B cell (primary cell): ENCODE data around the gene ITPK1. TPM values are rescaled to one million over a fixed set of nuclear protein-coding genes. Genes with fewer than 3 reads are reported as not detected.
A peak's percentile ranks its signal among the peaks of the same experiment; 100 is the strongest.

Experiments
- ATAC-seq: fragments of 200-7000 bp; cut with Tn5 transposase; one replicate; pipeline ENCODE4 v1.10.0; 2021; ENCODE audit warnings: low read depth, mild to moderate bottlenecking, moderate number of reproducible peaks, moderate library complexity
- CTCF ChIA-PET: fragments of 350-600 bp; sonication (Branson Sonifier 250); formaldehyde crosslinking; loops from one replicate; lab custom pipeline; 2021; ENCODE audit warnings: antibody characterized with exemption, inconsistent platforms; lab: Charles Lee
- POLR2A ChIA-PET: fragments of 350-600 bp; sonication (Branson Sonifier 250); formaldehyde crosslinking; loops from one replicate; lab custom pipeline; 2021; ENCODE audit warnings: antibody characterized with exemption; lab: Charles Lee
- DNase-seq: peaks from one replicate; pipeline ENCODE4 v3.0.0; 2013
- H2AFZ ChIP-seq: 2 replicates; pipeline ENCODE4 v1.6.1; 2012; ENCODE audit warnings: mild to moderate bottlenecking, low read depth, low read length; ENCODE audit not compliant: insufficient read depth, poor library complexity, severe bottlenecking
- H3K27ac ChIP-seq, 2 donors: 1 replicate in 1 of 2; 2 replicates in 1 of 2; pipeline ENCODE4 v1.5.1; 2012 to 2013; ENCODE audit warnings: low read length in 2 of 2, mild to moderate bottlenecking in 2 of 2, moderate library complexity in 1 of 2
- H3K27me3 ChIP-seq, 4 experiments: fragments of 200-600 bp in 1 of 4; sonication (generic) in 1 of 4; replicated peaks in 1 of 4; 1 replicate in 2 of 4; 2 replicates in 2 of 4; pipeline versions ENCODE4 v1.6.1 to v1.7.0; 2013 to 2016; ENCODE audit warnings: low read length in 3 of 4, mild to moderate bottlenecking in 2 of 4, mixed read lengths in 1 of 4, moderate library complexity in 1 of 4; ENCODE audit not compliant: insufficient read depth in 4 of 4, control insufficient read depth in 3 of 4; ENCODE audit errors: control extremely low read depth in 1 of 4
- H3K36me3 ChIP-seq, 2 experiments: replicated peaks in 1 of 2; 1 replicate in 1 of 2; 2 replicates in 1 of 2; pipeline versions ENCODE4 v1.6.1 to v1.7.1; 2013; ENCODE audit warnings: low read length in 1 of 2; ENCODE audit not compliant: insufficient read depth in 2 of 2, control insufficient read depth in 1 of 2; ENCODE audit errors: control extremely low read depth in 1 of 2, extremely low read depth in 1 of 2
- H3K4me1 ChIP-seq, 2 donors: fragments of 200-600 bp in 1 of 2; sonication (generic) in 1 of 2; 1 replicate in 1 of 2; 2 replicates in 1 of 2; pipeline versions ENCODE4 v1.5.1 to v1.6.1; 2013 to 2017; ENCODE audit warnings: low read length in 2 of 2; ENCODE audit not compliant: control insufficient read depth in 2 of 2, insufficient read depth in 2 of 2
- H3K4me2 ChIP-seq: replicated peaks from 2 replicates; pipeline ENCODE3; 2012; ENCODE audit warnings: mild to moderate bottlenecking, low read depth, low read length; ENCODE audit not compliant: poor library complexity, severe bottlenecking
- H3K4me3 ChIP-seq, 5 experiments: fragments of 200-600 bp in 1 of 5; sonication (generic) in 1 of 5; 1 replicate in 3 of 5; 2 replicates in 2 of 5; pipeline versions ENCODE4 v1.5.1 to v1.7.0; 2011 to 2016; ENCODE audit warnings: low read length in 4 of 5, mild to moderate bottlenecking in 4 of 5, low read depth in 2 of 5, control low read depth in 1 of 5, moderate library complexity in 1 of 5; ENCODE audit not compliant: insufficient read depth in 1 of 5; ENCODE audit errors: control extremely low read depth in 1 of 5, extremely low read depth in 1 of 5
- H3K79me2 ChIP-seq: fragments of 200-600 bp; sonication (generic); one replicate; pipeline ENCODE4 v1.6.0; 2016; ENCODE audit warnings: low read length; ENCODE audit not compliant: control insufficient read depth, insufficient read depth
- H3K9ac ChIP-seq: fragments of 200-600 bp; sonication (generic); 2 replicates; pipeline ENCODE4 v1.6.1; 2017; ENCODE audit warnings: mild to moderate bottlenecking, low read length, moderate library complexity
- H3K9me3 ChIP-seq, 3 donors: one replicate each; pipeline versions ENCODE4 v1.6.1 to v1.7.1; 2013; ENCODE audit warnings: low read length in 2 of 3; ENCODE audit not compliant: control insufficient read depth in 2 of 3, insufficient read depth in 1 of 3; ENCODE audit errors: control extremely low read depth in 1 of 3
- H4K20me1 ChIP-seq: 2 replicates; pipeline ENCODE4 v1.6.0; 2012; ENCODE audit warnings: mild to moderate bottlenecking, low read length; ENCODE audit not compliant: insufficient read depth, control insufficient read depth, poor library complexity, severe bottlenecking
- H3K27ac Mint-ChIP-seq: one replicate; pipeline ENCODE4 v1.8.0; 2021; ENCODE audit warnings: mixed read lengths
- H3K27me3 Mint-ChIP-seq: one replicate; pipeline ENCODE4 v1.8.0; 2021; ENCODE audit warnings: mixed read lengths
- H3K4me1 Mint-ChIP-seq: one replicate; pipeline ENCODE4 v1.8.0; 2021; ENCODE audit warnings: mixed read lengths
- H3K4me3 Mint-ChIP-seq: one replicate; pipeline ENCODE4 v1.8.0; 2021; ENCODE audit warnings: mixed read lengths
- H3K9me3 Mint-ChIP-seq: one replicate; pipeline ENCODE4 v1.8.0; 2022; ENCODE audit warnings: mixed read lengths; ENCODE audit not compliant: insufficient read depth
- EZH2 ChIP-seq: IDR thresholded peaks from 2 replicates; pipeline ENCODE4 v1.6.1; 2012; ENCODE audit warnings: borderline replicate concordance, low read depth, mild to moderate bottlenecking, moderate library complexity, low read length; ENCODE audit not compliant: insufficient read depth, poor library complexity, severe bottlenecking
- WGBS: methylation state at CpG from one replicate; pipeline ENCODE4 v1.1.5; 2013; ENCODE audit warnings: missing lambda C conversion rate; ENCODE audit not compliant: insufficient coverage; 5-methylcytosine and 5-hydroxymethylcytosine counted together
- intact Hi-C: fragments of 100-400 bp; cut with micrococcal nuclease; formaldehyde crosslinking; loops from one replicate; pipeline ENCODE4 v1.10.0; 2022
- polyA plus RNA-seq: library from polyadenylated mRNA; depleted of rRNA; stranded (reverse); fragments of >200 nt; gene quantifications from 2 replicates; pipeline ENCODE4 v1.2.3, GENCODE V29; 2012
- total RNA-seq, 2 donors: library from RNA; stranded (reverse); fragments of 120-200 nt in 1 of 2; gene quantifications; 1 replicate in 1 of 2; 2 replicates in 1 of 2; pipeline versions ENCODE4 v1.2.3 to v1.2.4, GENCODE V29; 2013 to 2022
- TF ChIP-seq, protein P1 (sequence below): fragments of 200-600 bp; IDR thresholded peaks from one replicate; pipeline ENCODE4 v1.8.0; 2022; ENCODE audit warnings: antibody characterized with exemption, mild to moderate bottlenecking

Gene ITPK1
- total and polyA plus RNA-seq, 2 donors (not counting 1 experiment from before 2014, with no cell fraction given) = 46.0 to 46.9 TPM

GRCh38 chr14:93067088-93067487 is 48.6 kb downstream of the ITPK1 start:
- Histone ChIP-seq H3K4me2 (no peak overlapping the region), H3K9ac (no peak overlapping the region), H2AFZ (no peak overlapping the region), H3K4me1 (peaks cover 27 to 32% of the 10 kb centered on the region in 2 donors), H3K36me3 (no peaks in the 10 kb centered on the region), H3K27me3 (no peaks in the 10 kb centered on the region), H3K27ac (no peak overlapping the region), H3K9me3 (no peaks in the 10 kb centered on the region), H3K79me2 (peaks cover 14% of the 10 kb centered on the region), H3K4me3 (no peak overlapping the region), H4K20me1 (no peaks in the 10 kb centered on the region)
- ATAC-seq (no peak), DNase-seq (no peak)
- H3K27ac Mint-ChIP-seq = peak overlapping the region; percentile 79
- peak overlapping the region; percentile 21 for H3K4me3 Mint-ChIP-seq
- POLR2A ChIA-PET = interaction anchor here (1.0 to 1.1 kb wide), 2 partner anchors 35 to 52 kb away, joined by 3 to 4 read pairs; no protein-coding TSS in a partner anchor
- H3K27me3 Mint-ChIP-seq = no peaks in the 10 kb centered on the region
- TF ChIP-seq EZH2 = no peak
- TF ChIP-seq, protein P1, sequence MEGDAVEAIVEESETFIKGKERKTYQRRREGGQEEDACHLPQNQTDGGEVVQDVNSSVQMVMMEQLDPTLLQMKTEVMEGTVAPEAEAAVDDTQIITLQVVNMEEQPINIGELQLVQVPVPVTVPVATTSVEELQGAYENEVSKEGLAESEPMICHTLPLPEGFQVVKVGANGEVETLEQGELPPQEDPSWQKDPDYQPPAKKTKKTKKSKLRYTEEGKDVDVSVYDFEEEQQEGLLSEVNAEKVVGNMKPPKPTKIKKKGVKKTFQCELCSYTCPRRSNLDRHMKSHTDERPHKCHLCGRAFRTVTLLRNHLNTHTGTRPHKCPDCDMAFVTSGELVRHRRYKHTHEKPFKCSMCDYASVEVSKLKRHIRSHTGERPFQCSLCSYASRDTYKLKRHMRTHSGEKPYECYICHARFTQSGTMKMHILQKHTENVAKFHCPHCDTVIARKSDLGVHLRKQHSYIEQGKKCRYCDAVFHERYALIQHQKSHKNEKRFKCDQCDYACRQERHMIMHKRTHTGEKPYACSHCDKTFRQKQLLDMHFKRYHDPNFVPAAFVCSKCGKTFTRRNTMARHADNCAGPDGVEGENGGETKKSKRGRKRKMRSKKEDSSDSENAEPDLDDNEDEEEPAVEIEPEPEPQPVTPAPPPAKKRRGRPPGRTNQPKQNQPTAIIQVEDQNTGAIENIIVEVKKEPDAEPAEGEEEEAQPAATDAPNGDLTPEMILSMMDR = no peak
- H3K4me1 Mint-ChIP-seq = peaks cover 53% of the 10 kb centered on the region
- intact Hi-C loops = loop anchor here (5.0 kb wide), 1 partner anchor 35 kb away; no protein-coding TSS in a partner anchor
- H3K9me3 Mint-ChIP-seq = no peaks in the 10 kb centered on the region
- CTCF ChIA-PET = interaction anchor here (1.1 to 4.2 kb wide), 3 partner anchors 33 to 1890 kb away, joined by 3 to 23 read pairs (median 4); no protein-coding TSS in a partner anchor
- 98% methylated on average over 5 of the region's 5 CpGs for WGBS

GRCh38 chr14:93065272-93065730 is 50.4 kb downstream of the ITPK1 start:
- Histone ChIP-seq H3K9ac (no peak overlapping the region), H2AFZ (no peak overlapping the region), H3K4me2 (peak overlapping the region; percentile 59), H3K4me3 (no peak overlapping the region), H3K79me2 (peaks cover 14% of the 10 kb centered on the region), H3K27ac (peak overlapping the region; percentile 23 to 28), H3K4me1 (peaks cover 36 to 43% of the 10 kb centered on the region in 2 donors), H3K36me3 (no peaks in the 10 kb centered on the region), H3K27me3 (no peaks in the 10 kb centered on the region), H4K20me1 (no peaks in the 10 kb centered on the region), H3K9me3 (no peaks in the 10 kb centered on the region)
- Mint-ChIP-seq H3K4me1 (peaks cover 70% of the 10 kb centered on the region), H3K27me3 (no peaks in the 10 kb centered on the region), H3K9me3 (no peaks in the 10 kb centered on the region), H3K4me3 (peak overlapping the region; percentile 21), H3K27ac (peak overlapping the region; percentile 79)
- POLR2A ChIA-PET = no interaction called here
- ATAC-seq (no peak), DNase-seq (no peak)
- TF ChIP-seq EZH2 = no peak
- TF ChIP-seq, protein P1 = no peak
- intact Hi-C loops = loop anchor here (5.0 kb wide), 1 partner anchor 37 kb away; no protein-coding TSS in a partner anchor
- no CpG with 5 or more reads among the region's 2 CpGs for WGBS
- CTCF ChIA-PET = interaction anchor here (1.1 to 4.2 kb wide), 2 partner anchors 31 to 48 kb away, joined by 4 to 23 read pairs; no protein-coding TSS in a partner anchor
